HG02623 (cell line): ENCODE results near the gene GLT6D1.

Source experiments
- ATAC-seq: cut with Tn5 transposase; IDR thresholded peaks from one replicate; pipeline ENCODE4 v1.9.1; 2021; ENCODE audit warnings: moderate library complexity; ENCODE audit not compliant: unreplicated experiment

The GLT6D1 gene

GRCh38 chr9:135624282-135624681, 15.1 kb downstream of the GLT6D1 start:
- ATAC-seq: no peak

- no peak for ATAC-seq
Observed at GRCh38 chr9:135622415-135623020, 16.8 kb downstream of the GLT6D1 start.

- no peak for ATAC-seq
Observed at GRCh38 chr9:135620558-135620957, 18.8 kb downstream of the GLT6D1 start.

GRCh38 chr9:135619599-135619886, 19.8 kb downstream of the GLT6D1 start:
- ATAC-seq: no peak

GRCh38 chr9:135618866-135619598, 20.3 kb downstream of the GLT6D1 start:
- no peak for ATAC-seq

GRCh38 chr9:135617991-135618411, 21.3 kb downstream of the GLT6D1 start:
- no peak for ATAC-seq

GRCh38 chr9:135617538-135617900, 21.8 kb downstream of the GLT6D1 start:
- ATAC-seq: no peak

- ATAC-seq: no peak
Observed at GRCh38 chr9:135616619-135617537, 22.5 kb downstream of the GLT6D1 start.

GRCh38 chr9:135615666-135616618, 23.4 kb downstream of the GLT6D1 start:
- no peak for ATAC-seq

- no peak for ATAC-seq
Observed at GRCh38 chr9:135614821-135615665, 24.3 kb downstream of the GLT6D1 start.

- no peak for ATAC-seq
Observed at GRCh38 chr9:135613946-135614805, 25.2 kb downstream of the GLT6D1 start.

- ATAC-seq: no peak
Observed at GRCh38 chr9:135612981-135613910, 26.1 kb downstream of the GLT6D1 start.

- no peak for ATAC-seq
Observed at GRCh38 chr9:135612437-135612836, 26.9 kb downstream of the GLT6D1 start.

GRCh38 chr9:135611875-135612209, 27.5 kb downstream of the GLT6D1 start:
- no peak for ATAC-seq

- ATAC-seq: no peak
Observed at GRCh38 chr9:135611142-135611874, 28.0 kb downstream of the GLT6D1 start.

- ATAC-seq: no peak
Observed at GRCh38 chr9:135610290-135611141, 28.8 kb downstream of the GLT6D1 start.
